Measurements from ENCODE around the gene ZNF451.

The ZNF451 gene

DNA sequence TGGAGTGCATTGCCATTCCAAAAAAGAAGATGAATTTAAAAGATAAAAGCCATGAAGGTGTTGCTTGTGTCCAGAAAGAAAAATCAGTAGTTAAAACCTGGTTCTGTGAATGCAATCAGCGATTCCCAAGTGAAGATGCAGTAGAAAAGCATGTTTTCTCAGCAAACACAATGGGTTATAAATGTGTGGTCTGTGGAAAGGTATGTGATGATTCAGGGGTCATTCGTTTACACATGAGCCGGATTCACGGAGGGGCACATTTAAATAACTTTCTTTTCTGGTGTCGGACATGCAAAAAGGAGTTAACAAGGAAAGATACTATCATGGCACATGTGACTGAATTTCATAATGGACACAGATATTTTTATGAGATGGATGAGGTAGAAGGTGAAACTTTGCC lies 57.4 kb downstream of the ZNF451 start:
- in situ Hi-C loops (cut with MboI; ENCODE audit: low sequenced_read_pairs), result no loop called here

DNA sequence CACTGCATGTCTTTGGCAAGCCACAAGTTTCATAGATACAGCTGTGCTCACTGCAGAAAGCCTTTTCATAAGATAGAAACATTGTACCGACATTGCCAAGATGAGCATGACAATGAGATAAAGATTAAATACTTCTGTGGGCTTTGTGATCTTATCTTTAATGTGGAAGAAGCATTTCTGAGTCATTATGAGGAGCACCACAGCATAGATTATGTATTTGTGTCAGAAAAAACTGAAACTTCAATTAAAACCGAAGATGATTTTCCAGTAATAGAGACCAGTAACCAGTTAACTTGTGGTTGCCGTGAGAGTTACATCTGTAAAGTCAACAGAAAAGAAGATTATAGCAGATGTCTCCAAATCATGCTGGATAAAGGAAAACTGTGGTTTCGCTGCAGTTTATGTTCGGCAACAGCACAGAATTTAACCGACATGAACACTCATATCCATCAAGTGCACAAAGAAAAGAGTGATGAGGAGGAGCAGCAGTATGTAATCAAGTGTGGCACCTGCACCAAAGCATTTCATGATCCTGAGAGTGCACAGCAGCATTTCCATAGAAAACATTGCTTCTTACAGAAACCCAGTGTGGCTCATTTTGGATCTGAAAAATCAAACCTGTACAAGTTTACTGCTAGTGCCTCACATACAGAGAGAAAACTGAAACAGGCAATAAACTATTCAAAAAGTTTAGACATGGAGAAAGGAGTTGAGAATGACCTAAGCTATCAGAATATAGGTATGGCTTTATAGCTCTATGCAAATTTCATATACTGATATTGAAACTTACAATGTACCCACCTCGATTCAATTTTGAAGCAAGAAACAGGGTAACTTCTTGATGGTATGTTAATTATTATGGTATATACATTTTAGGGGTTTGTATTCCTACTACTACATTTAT lies 58.2 kb downstream of the ZNF451 start:
- in situ Hi-C loops (cut with MboI; ENCODE audit: low sequenced_read_pairs), result no loop called here

DNA sequence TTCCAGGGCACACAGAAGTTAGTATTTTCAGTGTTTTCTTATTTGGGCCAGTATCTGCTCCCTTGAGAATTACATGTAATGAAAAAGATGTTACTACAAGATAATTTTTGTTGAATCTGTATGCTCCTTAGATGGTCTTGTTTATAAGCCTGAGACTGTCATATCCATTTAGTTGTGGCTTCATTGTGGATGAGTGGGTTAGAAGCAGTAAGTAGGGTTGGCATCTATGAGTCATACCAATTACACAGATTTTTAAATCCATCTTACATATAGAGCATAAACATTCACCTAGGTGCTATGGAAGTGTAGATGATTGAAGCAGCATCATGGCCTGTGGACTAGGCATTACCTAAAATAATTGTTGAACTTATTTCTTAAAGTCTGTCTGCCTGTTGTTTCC lies 68.7 kb downstream of the ZNF451 start:
- in situ Hi-C loops (cut with MboI; ENCODE audit: low sequenced_read_pairs), result no loop called here

DNA sequence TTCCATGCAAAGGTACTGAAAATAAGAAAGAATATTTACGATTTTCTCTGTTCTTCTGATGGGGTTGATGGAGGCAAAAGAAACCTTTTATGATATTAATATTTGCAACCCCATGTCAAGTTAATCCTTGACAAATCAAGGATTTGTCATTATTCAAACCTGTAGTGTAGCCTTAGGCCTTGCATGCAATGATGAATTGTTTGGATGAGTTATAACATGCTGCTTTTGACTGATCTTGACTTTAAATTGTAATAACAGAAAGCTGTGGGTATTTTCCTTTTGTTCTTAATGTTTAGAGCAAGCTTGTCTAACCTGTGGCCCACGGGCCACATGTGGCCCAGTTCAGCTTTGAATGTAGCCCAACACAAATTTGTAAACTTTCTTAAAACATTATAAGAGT lies 69.1 kb downstream of the ZNF451 start:
- in situ Hi-C loops (cut with MboI; ENCODE audit: low sequenced_read_pairs), result no loop called here

DNA sequence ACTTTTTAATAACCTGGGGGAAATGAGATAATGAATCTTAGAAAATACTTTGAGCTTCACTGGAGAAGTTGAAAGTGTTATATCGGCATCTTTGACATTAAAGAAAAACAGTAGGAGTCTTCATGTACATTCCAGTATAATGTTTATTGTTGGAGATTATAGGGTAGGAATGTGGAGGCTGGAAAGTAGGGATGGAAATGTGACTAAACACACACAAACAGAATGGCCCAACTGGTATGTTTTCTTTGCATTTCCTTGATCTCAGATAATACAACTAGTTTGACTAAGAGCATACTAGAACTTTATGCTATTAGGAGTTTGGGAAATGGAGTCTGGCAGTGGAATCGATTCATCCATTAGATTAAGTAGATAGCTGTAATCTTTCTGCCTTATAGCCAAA lies 72.0 kb downstream of the ZNF451 start:
- in situ Hi-C loops (cut with MboI; ENCODE audit: low sequenced_read_pairs), result no loop called here

DNA sequence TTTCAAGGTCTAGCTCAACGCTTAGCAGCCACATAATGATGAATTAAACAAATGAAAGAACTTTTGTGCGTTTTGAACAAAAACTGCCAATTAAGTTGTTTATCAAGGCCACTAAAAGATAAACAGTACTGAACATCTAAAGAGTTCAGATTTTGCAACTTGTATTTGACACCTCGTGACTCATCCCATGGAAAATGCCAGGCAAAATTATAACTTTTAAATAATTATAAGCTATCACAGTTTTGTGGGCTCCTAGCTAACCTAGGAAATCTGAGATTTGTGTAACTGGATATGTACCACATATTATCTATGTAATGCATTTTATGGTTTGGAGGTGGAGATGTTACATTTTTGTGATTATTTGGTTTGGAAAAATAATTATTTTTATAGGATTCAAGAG lies 72.5 kb downstream of the ZNF451 start:
- in situ Hi-C loops (cut with MboI; ENCODE audit: low sequenced_read_pairs), result no loop called here

DNA sequence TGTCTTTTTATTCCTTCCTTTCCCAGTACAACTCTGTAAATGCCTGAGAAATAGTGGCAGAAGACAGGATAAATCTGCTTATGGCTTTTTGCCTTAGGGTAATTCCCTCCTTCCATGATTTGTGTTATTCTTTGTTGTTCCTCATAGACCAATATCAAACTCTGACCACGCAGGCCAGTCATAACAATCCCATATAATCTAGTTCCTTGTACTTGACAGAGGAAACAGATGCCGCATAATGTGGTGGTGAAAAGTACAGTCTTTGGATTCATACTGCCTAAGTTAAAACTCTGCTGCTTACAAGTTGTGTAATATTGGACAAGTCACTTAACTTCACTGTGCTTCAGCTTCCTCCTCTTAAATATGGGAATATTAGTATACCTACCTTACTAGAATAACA lies 74.0 kb downstream of the ZNF451 start:
- in situ Hi-C loops (cut with MboI; ENCODE audit: low sequenced_read_pairs), result no loop called here

DNA sequence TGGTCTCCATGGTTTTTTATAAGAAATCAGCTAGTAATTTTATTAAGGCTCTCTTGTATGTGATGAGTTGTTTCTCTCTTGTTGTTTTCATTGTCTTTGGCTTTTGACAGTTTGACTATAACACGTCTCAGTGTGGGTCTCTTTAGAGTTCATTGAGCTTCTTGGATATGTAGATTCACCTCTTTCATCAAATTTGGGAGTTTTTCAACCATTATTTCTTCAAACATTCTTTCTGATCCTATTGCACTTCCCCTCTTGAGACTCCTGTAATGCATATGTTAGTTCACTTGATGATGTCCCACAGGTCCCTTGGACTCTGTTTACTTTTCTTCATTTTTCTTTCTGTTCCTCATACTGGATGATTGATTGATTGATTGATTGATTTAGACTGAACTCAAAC lies 75.1 kb downstream of the ZNF451 start:
- in situ Hi-C loops (cut with MboI; ENCODE audit: low sequenced_read_pairs), result no loop called here

DNA sequence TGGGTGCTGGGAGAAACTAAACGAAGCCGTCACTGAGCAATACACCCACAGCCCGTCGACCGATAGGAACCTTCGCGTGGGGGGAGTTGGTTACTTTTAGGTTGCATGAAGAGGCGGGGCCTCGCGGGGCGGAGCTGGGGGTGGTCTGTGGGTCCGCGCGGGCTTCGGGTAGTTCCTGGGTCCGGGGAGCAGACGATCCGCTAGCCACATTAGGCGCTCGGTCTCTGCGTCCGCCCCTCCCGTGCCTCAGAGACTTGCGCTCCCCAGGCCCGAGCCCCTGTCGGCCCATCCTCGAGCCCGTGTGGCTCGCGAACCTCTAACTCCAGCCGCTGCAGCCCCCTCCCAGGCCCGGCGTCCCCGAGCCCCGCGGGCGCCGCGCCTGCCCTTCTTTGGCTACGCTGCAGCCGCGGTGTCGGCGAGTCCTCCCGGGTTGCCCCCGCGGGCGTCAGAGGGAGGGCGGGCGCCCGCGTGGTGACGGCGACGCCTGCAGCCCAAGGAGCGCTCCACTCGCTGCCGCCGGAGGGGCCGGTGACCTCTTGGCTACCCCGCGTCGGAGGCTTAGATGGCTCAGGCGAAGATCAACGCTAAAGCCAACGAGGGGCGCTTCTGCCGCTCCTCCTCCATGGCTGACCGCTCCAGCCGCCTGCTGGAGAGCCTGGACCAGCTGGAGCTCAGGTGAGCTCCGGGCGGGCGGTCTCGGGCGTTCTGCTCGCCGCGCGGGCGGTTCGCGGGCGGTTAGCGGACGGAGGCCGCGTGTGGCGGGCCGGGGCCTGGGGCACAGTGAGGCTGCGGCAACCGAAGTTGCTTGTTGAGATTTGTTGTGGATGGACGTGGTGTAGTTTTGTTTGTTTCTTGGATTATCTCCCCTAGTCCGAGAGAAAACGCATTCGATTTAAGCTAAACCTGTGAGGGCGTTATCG lies 82.4 kb downstream of the ZNF451 start, which contains the start of gene BAG2:
BAG2 (plus strand) TSS at position 191 of the 920 bp plus-strand sequence; CDS start at position 563, 372 bp downstream.
- in situ Hi-C loops (cut with MboI; ENCODE audit: low sequenced_read_pairs), result no loop called here

DNA sequence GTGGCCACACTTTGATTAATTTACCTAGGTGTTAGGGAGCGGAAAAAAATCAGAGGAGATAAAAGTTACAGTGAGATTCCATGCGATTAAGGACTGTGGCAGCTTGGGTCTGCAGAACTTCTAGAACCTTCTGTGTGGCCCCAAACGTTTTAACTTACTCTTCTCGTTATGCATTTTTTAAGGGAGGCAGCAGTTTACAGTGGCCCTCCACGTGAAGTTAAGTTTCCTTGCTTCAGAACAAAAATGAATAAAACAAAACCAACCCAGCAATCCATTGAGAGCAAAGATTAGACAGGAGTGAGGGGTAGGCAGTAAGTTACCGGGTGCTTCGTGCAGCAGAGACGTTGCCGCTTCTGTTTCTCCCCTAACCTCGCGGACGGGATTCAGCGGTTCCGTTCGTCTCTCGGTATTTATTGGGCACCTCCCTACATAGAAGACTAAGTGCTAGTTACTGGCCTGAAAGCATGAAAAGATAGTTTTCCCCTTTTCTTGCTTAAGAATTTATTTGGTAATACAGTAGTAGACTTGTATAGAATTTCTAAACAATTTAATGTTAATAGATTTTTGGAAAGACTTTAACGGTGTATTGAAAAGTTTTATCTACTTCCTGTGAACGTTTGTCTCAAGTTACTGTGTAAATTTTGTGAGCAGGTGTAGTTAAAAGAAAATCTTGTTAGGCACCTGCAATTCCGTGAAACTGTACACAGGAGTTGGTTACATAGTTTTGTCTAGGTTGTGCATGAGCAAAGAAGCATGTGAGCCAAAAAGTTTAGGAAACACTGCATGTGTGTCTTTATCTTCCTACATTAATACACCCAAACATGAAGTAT lies 83.3 kb downstream of the ZNF451 start:
- in situ Hi-C loops (cut with MboI; ENCODE audit: low sequenced_read_pairs), result no loop called here

DNA sequence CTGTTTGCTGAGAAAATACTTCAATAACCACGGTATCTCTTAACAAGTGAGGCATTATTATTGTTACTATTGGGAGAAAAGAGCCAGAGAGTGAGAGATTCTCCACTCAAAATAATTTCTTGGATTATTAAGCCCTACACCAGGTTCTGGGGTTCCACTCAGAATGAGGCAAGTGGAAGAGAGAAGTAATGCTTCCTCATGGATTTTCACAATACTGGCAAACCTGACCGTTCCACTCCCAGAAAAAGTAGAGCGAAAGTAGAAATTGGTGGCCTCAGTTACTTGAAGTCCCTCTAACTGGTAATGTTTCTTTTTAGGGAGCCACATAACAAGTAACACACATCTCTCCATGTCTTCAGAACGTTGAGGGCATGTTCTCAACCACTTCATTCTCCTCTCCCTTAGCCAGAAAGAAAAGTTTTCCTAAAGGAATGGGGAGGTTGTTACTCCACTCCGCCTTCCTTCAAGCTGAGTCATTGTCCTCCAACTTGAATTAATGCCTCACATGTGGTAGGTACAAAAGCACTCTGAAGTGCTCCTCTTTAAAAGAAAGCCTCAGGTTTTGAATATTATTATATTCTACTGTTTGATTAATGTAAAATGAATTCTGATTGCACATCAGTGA lies 84.0 kb downstream of the ZNF451 start:
- in situ Hi-C loops (cut with MboI; ENCODE audit: low sequenced_read_pairs), result no loop called here

DNA sequence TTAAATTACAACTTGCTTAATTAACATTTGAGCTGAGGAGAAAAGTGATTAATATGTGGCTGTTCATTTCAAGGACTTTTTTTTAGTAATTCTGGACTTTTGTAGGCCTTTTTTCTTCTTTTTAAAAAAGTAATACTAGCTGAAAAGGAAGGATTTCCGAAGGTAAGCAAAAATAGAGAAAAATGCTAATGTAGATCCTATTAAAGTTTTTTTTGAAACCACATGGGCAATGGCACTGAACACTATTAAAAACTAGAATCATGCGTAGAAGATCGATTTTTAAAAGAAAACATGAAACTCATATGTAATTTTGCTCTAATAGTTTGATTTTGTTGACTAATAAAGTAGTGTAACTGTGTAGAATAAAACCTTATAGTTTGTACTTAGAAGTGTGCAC lies 84.5 kb downstream of the ZNF451 start:
- in situ Hi-C loops (cut with MboI; ENCODE audit: low sequenced_read_pairs), result no loop called here

DNA sequence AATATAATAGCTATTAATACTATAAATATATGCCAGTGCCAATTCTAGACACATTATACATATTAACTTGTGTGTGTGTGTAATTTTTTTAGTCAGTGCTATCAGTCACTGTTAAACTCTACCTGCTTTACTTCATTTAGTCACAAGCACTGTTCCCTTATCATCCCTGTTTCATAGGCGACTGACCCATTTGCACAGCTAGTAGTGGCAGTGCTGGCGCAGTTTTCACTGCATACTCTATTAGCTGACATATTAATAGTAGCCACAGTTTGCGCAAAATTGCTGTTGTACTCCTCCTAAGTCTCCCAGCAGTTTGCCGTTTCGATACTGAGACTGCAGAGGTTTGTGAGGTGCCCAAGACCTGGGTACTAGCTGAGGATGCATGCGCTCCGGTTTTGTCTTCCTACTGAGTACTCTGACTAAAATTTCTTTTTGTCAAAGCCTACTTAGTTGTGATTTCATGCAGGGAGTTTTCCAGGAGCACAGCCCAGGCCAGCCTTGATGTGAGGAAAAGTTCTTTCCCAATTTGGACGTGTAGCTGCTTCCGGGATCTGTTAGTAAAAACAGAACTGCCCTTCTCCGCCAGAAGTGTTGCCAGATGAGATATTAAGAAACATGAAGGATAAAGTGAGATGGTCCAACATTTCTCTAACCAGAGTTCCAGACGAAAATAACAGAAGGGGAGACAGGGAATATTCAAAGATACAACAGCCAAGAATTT lies 87.7 kb downstream of the ZNF451 start:
- in situ Hi-C loops (cut with MboI; ENCODE audit: low sequenced_read_pairs), result no loop called here

DNA sequence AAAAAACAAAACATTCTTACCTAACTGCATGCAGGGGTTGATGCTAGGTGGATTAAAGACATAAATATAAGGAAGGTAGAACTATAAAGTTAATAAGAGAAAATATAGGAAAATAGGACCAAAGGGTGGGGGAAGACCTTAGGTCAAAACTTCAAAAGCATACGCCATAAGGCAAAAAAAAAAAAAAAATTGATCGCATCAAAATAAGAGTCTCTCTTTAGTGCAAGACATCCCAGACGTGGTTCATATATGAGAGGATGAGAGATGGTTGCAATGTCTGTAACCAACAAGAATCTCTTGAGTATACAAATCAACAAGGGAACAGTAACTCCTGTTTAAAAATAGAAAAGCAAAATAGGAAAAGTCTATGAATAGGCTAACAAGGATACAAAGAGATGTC lies 90.6 kb downstream of the ZNF451 start:
- in situ Hi-C loops (cut with MboI; ENCODE audit: low sequenced_read_pairs), result no loop called here

DNA sequence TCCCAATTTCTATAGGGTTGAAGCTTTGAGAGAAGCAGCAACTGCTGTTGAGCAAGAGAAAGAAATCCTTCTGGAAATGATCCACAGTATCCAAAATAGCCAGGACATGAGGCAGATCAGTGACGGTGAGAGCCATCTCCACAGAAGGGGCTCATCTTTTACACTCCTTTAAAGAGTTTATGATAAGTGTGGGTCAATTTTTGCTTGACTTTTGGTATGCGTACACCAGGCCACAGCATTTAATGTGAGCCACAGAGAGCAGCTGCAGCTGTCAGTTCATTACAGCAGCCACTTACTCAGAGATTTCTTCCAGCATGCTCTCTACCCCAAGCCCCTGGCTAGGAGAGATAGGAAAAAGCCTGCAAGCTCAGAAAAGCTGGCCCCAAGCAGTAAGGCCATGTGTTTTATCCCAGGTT lies 92.0 kb downstream of the ZNF451 start:
- in situ Hi-C loops (cut with MboI; ENCODE audit: low sequenced_read_pairs), result no loop called here

DNA sequence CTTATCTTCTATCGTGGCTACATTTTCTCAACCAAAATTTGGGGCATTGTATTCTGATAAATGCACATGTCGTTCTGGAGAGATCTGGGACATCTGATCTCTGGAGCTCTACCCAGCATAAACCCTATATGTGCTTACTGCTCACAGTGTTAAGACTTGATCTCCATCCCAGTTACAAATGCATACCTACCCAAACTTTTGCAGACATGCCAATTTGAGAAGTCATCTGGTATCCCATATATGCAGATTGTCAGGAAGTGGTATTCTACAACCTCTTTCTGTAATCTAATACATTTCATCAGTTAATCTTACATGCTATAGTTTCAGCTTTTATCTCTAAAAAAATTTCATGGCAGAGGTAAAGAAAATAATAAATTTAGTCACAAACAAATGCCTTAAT lies 93.3 kb downstream of the ZNF451 start:
- in situ Hi-C loops (cut with MboI; ENCODE audit: low sequenced_read_pairs), result no loop called here

DNA sequence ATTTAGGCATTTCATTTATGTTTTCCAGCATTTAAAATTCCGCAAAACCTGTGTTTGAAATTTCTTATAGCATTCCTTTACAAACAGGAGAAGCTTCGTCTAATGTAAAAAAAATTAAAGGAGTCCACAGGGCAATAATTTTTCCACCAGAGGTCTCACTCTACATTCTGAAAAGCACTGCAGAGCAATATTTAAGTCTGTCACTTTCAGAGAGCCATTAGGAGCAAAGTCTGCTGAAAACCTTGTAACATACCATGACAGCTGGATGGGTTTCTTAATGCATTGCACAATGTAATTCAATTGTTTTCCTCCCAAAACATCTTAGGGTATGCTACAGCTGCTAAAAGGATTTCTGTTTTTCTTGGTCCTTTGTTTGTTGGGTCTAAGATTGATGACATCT lies 100.2 kb downstream of the ZNF451 start:
- in situ Hi-C loops (cut with MboI; ENCODE audit: low sequenced_read_pairs), result no loop called here

DNA sequence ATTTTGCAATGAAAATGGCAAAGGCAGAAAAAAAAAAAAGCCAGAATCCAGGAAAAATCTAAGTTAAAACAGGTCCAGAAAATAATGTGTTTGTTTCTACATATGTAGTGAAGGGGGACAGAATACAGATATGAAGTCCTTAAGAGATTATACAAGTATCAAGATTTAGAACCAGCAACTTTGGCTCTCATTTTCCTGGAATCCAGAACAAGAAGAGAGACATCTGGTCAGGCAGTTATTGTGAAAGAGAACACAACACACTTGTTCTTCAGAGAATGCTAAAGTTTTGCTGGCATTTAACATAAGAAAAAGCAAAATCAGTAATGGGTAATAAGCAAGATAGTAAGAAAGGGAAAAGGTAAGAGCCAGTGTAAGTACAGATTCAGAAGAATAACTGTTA lies 103.2 kb downstream of the ZNF451 start:
- in situ Hi-C loops (cut with MboI; ENCODE audit: low sequenced_read_pairs), result no loop called here

DNA sequence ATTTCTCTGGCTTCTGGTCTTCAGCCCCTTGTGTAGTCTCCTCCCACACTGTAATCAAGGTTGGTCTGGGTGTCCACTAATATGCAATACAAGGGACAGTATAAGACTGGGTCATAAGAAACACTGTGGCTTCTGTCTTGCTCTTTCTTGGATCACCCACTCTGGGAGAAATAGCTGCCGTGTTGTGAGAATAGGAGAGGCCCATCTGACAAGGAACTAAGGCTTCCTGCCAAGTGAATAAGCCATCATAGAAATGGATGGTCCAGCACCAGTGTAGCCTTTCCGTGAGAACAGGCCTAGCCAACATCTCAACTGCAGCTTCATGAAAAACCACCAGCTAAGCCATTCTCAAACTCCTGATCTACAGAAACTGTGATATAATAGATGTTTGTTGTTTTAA lies 105.5 kb downstream of the ZNF451 start:
- in situ Hi-C loops (cut with MboI; ENCODE audit: low sequenced_read_pairs), result no loop called here

Measured in HL-60/S4 treated with retinoic acid at 250 ng/mL for 4 days and 3 days (cell line).